HEK293 (cell line): ENCODE measurements around the gene DGCR2.
A peak's percentile ranks its signal among the peaks of the same experiment; 100 is the strongest.

Experiments
- CTCF ChIA-PET: fragments of 350-600 bp; formaldehyde crosslinking; extraction: SDS; loops from one replicate; lab custom pipeline; 2021; ENCODE audit warnings: antibody characterized with exemption; lab: Yijun Ruan, JAX
- POLR2A ChIA-PET: fragments of 300-600 bp; formaldehyde crosslinking; extraction: SDS; loops from one replicate; lab custom pipeline; 2020; ENCODE audit warnings: antibody characterized with exemption, inconsistent platforms; lab: Yijun Ruan, JAX
- H3K27ac ChIP-seq: fragments of 200-500 bp; sonication (Bioruptor generic); 2 replicates; pipeline ENCODE4 v1.5.1; 2014; ENCODE audit warnings: low read depth, low read length, control low read depth, inconsistent platforms; ENCODE audit errors: extremely low read depth
- H3K36me3 ChIP-seq, 2 experiments: fragments of 200-500 bp in 1 of 2; sonication (Bioruptor generic) in 1 of 2; 1 replicate in 1 of 2; 2 replicates in 1 of 2; pipeline ENCODE4 v1.5.1; 2014 to 2017; ENCODE audit warnings: inconsistent platforms in 2 of 2, low read length in 2 of 2; ENCODE audit not compliant: control insufficient read depth in 2 of 2, insufficient read depth in 1 of 2
- H3K4me1 ChIP-seq: fragments of 200-500 bp; sonication (Bioruptor generic); 2 replicates; pipeline ENCODE4 v1.5.1; 2014; ENCODE audit warnings: mild to moderate bottlenecking, low read length, inconsistent platforms; ENCODE audit not compliant: control insufficient read depth, insufficient read depth
- H3K4me3 ChIP-seq: 2 replicates; pipeline ENCODE4 v1.5.1; 2011; ENCODE audit warnings: low read depth, mild to moderate bottlenecking, control low read depth, low read length, moderate library complexity
- H3K9me3 ChIP-seq: fragments of 200-500 bp; sonication (Bioruptor generic); 2 replicates; pipeline ENCODE4 v1.5.1; 2014; ENCODE audit warnings: low read depth, low read length, inconsistent platforms; ENCODE audit not compliant: control insufficient read depth, insufficient read depth
- PRDM1 ChIP-seq: fragments of 450-650 bp; formaldehyde crosslinking; IDR thresholded peaks from 2 replicates; pipeline ENCODE4; 2016; ENCODE audit warnings: missing biosample characterization, missing genetic modification characterization
- RBAK ChIP-seq: fragments of 450-650 bp; formaldehyde crosslinking; IDR thresholded peaks from 2 replicates; pipeline ENCODE4 v1.5.1; 2016; ENCODE audit warnings: missing biosample characterization, missing genetic modification characterization
- SP7 ChIP-seq: fragments of 450-650 bp; formaldehyde crosslinking; IDR thresholded peaks from 2 replicates; pipeline ENCODE4 v1.5.1; 2016; ENCODE audit warnings: missing biosample characterization, missing genetic modification characterization
- TSHZ1 ChIP-seq: fragments of 450-650 bp; formaldehyde crosslinking; IDR thresholded peaks from 2 replicates; pipeline ENCODE4 v1.5.1; 2016; ENCODE audit warnings: missing biosample characterization, missing genetic modification characterization, borderline replicate concordance
- ZBTB17 ChIP-seq: fragments of 450-650 bp; formaldehyde crosslinking; IDR thresholded peaks from 2 replicates; pipeline ENCODE4 v1.5.1; 2016; ENCODE audit warnings: missing biosample characterization, missing genetic modification characterization
- ZFHX2 ChIP-seq: fragments of 450-650 bp; formaldehyde crosslinking; conservative IDR thresholded peaks from 2 replicates; pipeline ENCODE4 v1.5.1; 2016; ENCODE audit warnings: missing biosample characterization, missing genetic modification characterization
- ZNF211 ChIP-seq: fragments of 450-650 bp; formaldehyde crosslinking; IDR thresholded peaks from 2 replicates; pipeline ENCODE4 v1.5.1; 2016; ENCODE audit warnings: low read depth, missing biosample characterization, missing genetic modification characterization
- ZNF274 ChIP-seq, 2 experiments: fragments of 200-500 bp in 1 of 2; fragments of 450-650 bp in 1 of 2; sonication (Bioruptor generic) in 1 of 2; formaldehyde crosslinking in 1 of 2; IDR thresholded peaks; 2 replicates each; pipeline versions ENCODE4 v1.5.1 to v1.6.1; 2014 to 2016; ENCODE audit warnings: borderline replicate concordance in 1 of 2, inconsistent platforms in 1 of 2, low read length in 1 of 2, missing biosample characterization in 1 of 2, missing genetic modification characterization in 1 of 2
- ZNF391 ChIP-seq: fragments of 450-650 bp; formaldehyde crosslinking; IDR thresholded peaks from 2 replicates; pipeline ENCODE4 v1.5.1; 2016; ENCODE audit warnings: low read depth, missing biosample characterization, missing genetic modification characterization, borderline replicate concordance
- ZNF449 ChIP-seq: fragments of 450-650 bp; formaldehyde crosslinking; IDR thresholded peaks from 2 replicates; pipeline ENCODE4 v1.5.1; 2017; ENCODE audit warnings: missing biosample characterization, mild to moderate bottlenecking, missing genetic modification characterization, moderate library complexity
- ZNF548 ChIP-seq: fragments of 450-650 bp; formaldehyde crosslinking; IDR thresholded peaks from 2 replicates; pipeline ENCODE4 v1.5.1; 2016; ENCODE audit warnings: missing biosample characterization, missing genetic modification characterization
- ZNF596 ChIP-seq: fragments of 450-650 bp; IDR thresholded peaks from 2 replicates; pipeline ENCODE4 v1.5.0; 2018; ENCODE audit warnings: missing biosample characterization, mild to moderate bottlenecking, missing genetic modification characterization, moderate library complexity
- ZNF600 ChIP-seq: fragments of 450-650 bp; formaldehyde crosslinking; IDR thresholded peaks from 2 replicates; pipeline ENCODE4 v1.5.1; 2016; ENCODE audit warnings: missing biosample characterization, missing genetic modification characterization
- ZNF623 ChIP-seq: fragments of 450-650 bp; formaldehyde crosslinking; IDR thresholded peaks from 2 replicates; pipeline ENCODE4 v1.5.1; 2016; ENCODE audit warnings: missing biosample characterization, missing genetic modification characterization
- ZNF670 ChIP-seq: fragments of 450-650 bp; formaldehyde crosslinking; IDR thresholded peaks from 2 replicates; pipeline ENCODE4 v1.5.1; 2016; ENCODE audit warnings: missing biosample characterization, missing genetic modification characterization, low read depth
- ZNF768 ChIP-seq: fragments of 450-650 bp; formaldehyde crosslinking; IDR thresholded peaks from 2 replicates; pipeline ENCODE4 v1.5.1; 2018; ENCODE audit warnings: missing biosample characterization, mild to moderate bottlenecking, missing genetic modification characterization
- ZSCAN30 ChIP-seq: fragments of 450-650 bp; IDR thresholded peaks from 2 replicates; pipeline ENCODE4 v1.5.1; 2018; ENCODE audit warnings: missing biosample characterization, mild to moderate bottlenecking, missing genetic modification characterization, moderate library complexity
- ZXDB ChIP-seq: fragments of 450-650 bp; formaldehyde crosslinking; IDR thresholded peaks from 2 replicates; pipeline ENCODE4 v1.5.1; 2016; ENCODE audit warnings: missing biosample characterization, missing genetic modification characterization

DGCR2 gene

GRCh38 chr22:19103880-19104821 lies 18.1 kb downstream of the DGCR2 start (continued):
- TF ChIP-seq TSHZ1 (tag by site-specific recombination): peak; percentile 73; the same call in 1 of the 2 replicates
- peak; percentile 26; the same call in 1 of the 2 replicates for TF ChIP-seq ZNF600
- TF ChIP-seq SP7 (tag by site-specific recombination): peak; percentile 72
- no peak for TF ChIP-seq ZNF211 (tag by site-specific recombination)
- peak; percentile 66 for TF ChIP-seq PRDM1 (tag by site-specific recombination)
- peak; percentile 59; the same call in 1 of the 2 replicates for TF ChIP-seq ZNF596 (tag by site-specific recombination)
- TF ChIP-seq, all 188 proteins: peak for 15

GRCh38 chr22:19098157-19098556 lies 24.1 kb downstream of the DGCR2 start:
- Histone ChIP-seq H3K27ac (no peak overlapping the region), H3K4me3 (no peak overlapping the region), H3K9me3 (no peaks in the 10 kb centered on the region)
- POLR2A ChIA-PET: no interaction called here
- TF ChIP-seq RBAK (no peak), ZFHX2 (tag by site-specific recombination) (no peak), ZSCAN30 (tag by site-specific recombination) (no peak), ZXDB (tag by site-specific recombination) (no peak), ZNF768 (tag by site-specific recombination) (no peak), ZNF449 (tag by site-specific recombination) (no peak), ZNF548 (tag by site-specific recombination) (no peak), ZNF623 (tag by site-specific recombination) (no peak), ZNF274 (IDR thresholded peaks at IDR 0.05; ENCODE audit: low read length) (no peak), ZNF274 (tag by site-specific recombination; IDR thresholded peaks at IDR 0.05; ENCODE audit: borderline replicate concordance) (no peak), ZNF391 (tag by site-specific recombination) (no peak), ZNF670 (tag by site-specific recombination) (no peak), ZBTB17 (no peak)
- TF ChIP-seq, all 188 proteins: peak for 0
- CTCF ChIA-PET: interaction anchor here (0.6 to 1.1 kb wide), 2 partner anchors 12 to 19 kb away, joined by 3 to 4 read pairs; no protein-coding TSS in a partner anchor
- H3K36me3 ChIP-seq: peaks cover 0 to 16% of the 10 kb centered on the region in 2 experiments; a peak in 2 of 3 replicates
- 0 out of 2 replicates have a peak, but pooled peaks cover 4% of the 10 kb centered on the region for H3K4me1 ChIP-seq
